ENCODE data around the gene EBI3. TPM values are rescaled to one million over a fixed set of nuclear protein-coding genes. Genes with fewer than 3 reads are reported as not detected.

EBI3 gene
- total RNA-seq, 1 experiment from 2014 or later: 1.5 TPM

DNA sequence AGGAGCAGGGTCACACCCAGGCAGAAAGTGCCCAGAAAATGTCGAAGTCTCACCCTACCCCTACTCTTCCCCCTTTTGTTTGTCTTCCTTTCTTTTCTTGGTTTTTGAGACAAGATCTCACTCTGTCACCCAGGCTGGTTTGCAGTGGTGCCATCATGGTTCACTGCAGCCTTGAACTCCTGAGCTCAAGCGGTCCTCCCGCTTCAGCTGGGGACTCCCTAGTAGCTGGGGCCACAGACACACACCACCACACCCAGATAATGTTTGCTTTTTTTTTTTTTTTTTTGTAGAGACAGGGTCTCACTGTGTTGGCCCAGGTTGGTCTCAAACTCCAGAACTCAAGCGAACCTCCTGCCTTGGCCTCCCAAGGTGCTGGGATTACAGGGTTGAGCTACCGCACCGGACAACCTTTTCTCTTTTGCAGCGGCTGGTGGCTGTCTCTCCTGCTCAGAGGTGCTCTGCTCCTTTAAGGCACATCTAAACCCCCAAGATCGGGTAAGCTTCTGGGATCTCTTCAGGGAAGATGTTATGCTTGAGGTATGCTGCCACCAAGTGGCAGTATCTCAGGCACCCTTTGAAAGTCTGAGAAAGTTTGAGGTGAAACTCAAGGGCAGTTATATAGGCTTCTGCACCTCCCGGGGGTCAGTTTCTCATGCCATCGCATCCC is 22.4 kb upstream of the EBI3 start:
- ChIA-PET POLR2A (ENCODE audit: low non-redundant PET) (interaction anchor here (0.6 kb wide), 1 partner anchor 200 kb away, joined by 3 read pairs; no protein-coding TSS in a partner anchor), CTCF (interaction anchor here (0.5 to 0.7 kb wide), 2 partner anchors 67 to 125 kb away, joined by 3 to 6 read pairs; no protein-coding TSS in a partner anchor)
- intact Hi-C loops (cut with micrococcal nuclease; ENCODE audit: unreplicated experiment): loop anchor here (10.0 kb wide), 1 partner anchor 62 kb away; no protein-coding TSS in a partner anchor
- H3K27me3 ChIP-seq (replicated peaks; ENCODE audit: insufficient read depth, low read depth, low read length, poor library complexity): no peaks in the 10 kb centered on the region
- no peaks in the 10 kb centered on the region for H3K9me3 ChIP-seq (ENCODE audit: low read depth, low read length, poor library complexity, severe bottlenecking)
- H3K27ac ChIP-seq (ENCODE audit: low read depth, low read length, poor library complexity, severe bottlenecking): no peak overlapping the region
- TF ChIP-seq, protein P1, sequence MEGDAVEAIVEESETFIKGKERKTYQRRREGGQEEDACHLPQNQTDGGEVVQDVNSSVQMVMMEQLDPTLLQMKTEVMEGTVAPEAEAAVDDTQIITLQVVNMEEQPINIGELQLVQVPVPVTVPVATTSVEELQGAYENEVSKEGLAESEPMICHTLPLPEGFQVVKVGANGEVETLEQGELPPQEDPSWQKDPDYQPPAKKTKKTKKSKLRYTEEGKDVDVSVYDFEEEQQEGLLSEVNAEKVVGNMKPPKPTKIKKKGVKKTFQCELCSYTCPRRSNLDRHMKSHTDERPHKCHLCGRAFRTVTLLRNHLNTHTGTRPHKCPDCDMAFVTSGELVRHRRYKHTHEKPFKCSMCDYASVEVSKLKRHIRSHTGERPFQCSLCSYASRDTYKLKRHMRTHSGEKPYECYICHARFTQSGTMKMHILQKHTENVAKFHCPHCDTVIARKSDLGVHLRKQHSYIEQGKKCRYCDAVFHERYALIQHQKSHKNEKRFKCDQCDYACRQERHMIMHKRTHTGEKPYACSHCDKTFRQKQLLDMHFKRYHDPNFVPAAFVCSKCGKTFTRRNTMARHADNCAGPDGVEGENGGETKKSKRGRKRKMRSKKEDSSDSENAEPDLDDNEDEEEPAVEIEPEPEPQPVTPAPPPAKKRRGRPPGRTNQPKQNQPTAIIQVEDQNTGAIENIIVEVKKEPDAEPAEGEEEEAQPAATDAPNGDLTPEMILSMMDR (conservative IDR thresholded peaks at IDR 0.05; ENCODE audit: low read depth, low read length): peak; percentile 46
- TF ChIP-seq EZH2 (IDR thresholded peaks at IDR 0.05; ENCODE audit: borderline replicate concordance, low read depth, low read length, poor library complexity, severe bottlenecking): no peak
- peak; percentile 73 for DNase-seq (ENCODE audit: low spot score)
- no peaks in the 10 kb centered on the region for H3K36me3 ChIP-seq (ENCODE audit: insufficient read depth, low read length, poor library complexity, severe bottlenecking)
- no peaks in the 10 kb centered on the region for H3K4me1 ChIP-seq (ENCODE audit: insufficient read depth, low read length, poor library complexity, severe bottlenecking)
- no TSS peak for BruUV-seq (replicated peaks)
- H3K4me3 ChIP-seq (ENCODE audit: low read depth, low read length, poor library complexity, severe bottlenecking): no peak overlapping the region

DNA sequence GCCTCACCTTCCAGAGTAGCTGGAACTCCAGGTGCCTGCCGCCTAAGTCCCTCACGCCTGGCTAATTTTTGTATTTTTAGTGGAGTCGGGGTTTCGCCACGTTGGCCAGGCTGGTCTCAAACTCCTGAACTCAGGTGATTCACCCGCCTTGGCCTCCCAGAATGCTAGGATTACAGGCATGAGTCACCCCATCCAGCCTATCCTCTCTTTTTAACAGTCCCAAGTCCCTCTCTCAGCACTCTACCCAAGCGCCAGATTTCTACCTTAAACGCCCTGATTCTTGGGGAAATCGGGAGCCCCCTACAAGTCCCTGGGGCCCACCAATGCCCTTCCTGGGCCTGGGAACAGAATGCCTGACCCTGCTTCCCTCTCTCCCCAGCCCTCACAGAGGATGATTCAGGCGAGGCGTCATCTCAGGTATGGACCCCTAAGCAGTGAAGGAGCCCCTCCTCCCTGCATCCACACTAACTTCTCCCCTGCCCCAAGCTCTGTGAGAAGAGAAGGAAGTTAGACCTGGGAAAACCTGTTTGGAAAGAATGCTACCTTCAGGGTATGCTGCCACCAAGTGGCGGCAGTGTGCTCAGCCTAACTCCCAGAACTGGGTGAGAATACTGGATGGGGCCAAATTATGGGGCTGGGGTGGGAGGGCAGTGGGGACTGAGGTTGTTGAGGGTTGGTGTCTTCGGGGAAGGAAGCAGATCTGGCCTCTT is 20.8 kb upstream of the EBI3 start:
- intact Hi-C loops (cut with micrococcal nuclease; ENCODE audit: unreplicated experiment): loop anchor here (10.0 kb wide), 1 partner anchor 64 kb away; no protein-coding TSS in a partner anchor
- Histone ChIP-seq H3K4me3 (ENCODE audit: low read depth, low read length, poor library complexity, severe bottlenecking) (no peak overlapping the region), H3K27me3 (replicated peaks; ENCODE audit: insufficient read depth, low read depth, low read length, poor library complexity) (peaks cover 3% of the 10 kb centered on the region), H3K4me1 (ENCODE audit: insufficient read depth, low read length, poor library complexity, severe bottlenecking) (no peaks in the 10 kb centered on the region), H3K36me3 (ENCODE audit: insufficient read depth, low read length, poor library complexity, severe bottlenecking) (no peaks in the 10 kb centered on the region), H3K27ac (ENCODE audit: low read depth, low read length, poor library complexity, severe bottlenecking) (no peak overlapping the region), H3K9me3 (ENCODE audit: low read depth, low read length, poor library complexity, severe bottlenecking) (no peaks in the 10 kb centered on the region)
- POLR2A ChIA-PET (ENCODE audit: low non-redundant PET): no interaction called here
- no TSS peak for BruUV-seq (replicated peaks)
- CTCF ChIA-PET: interaction anchor here (0.5 to 1.0 kb wide), 6 partner anchors 20 to 221 kb away, joined by 3 to 8 read pairs (median 8); no protein-coding TSS in a partner anchor
- DNase-seq (ENCODE audit: low spot score): peak; percentile 68
- no peak for TF ChIP-seq EZH2 (IDR thresholded peaks at IDR 0.05; ENCODE audit: borderline replicate concordance, low read depth, low read length, poor library complexity, severe bottlenecking)
- TF ChIP-seq, protein P1 (conservative IDR thresholded peaks at IDR 0.05; ENCODE audit: low read depth, low read length): peak; percentile 63

DNA sequence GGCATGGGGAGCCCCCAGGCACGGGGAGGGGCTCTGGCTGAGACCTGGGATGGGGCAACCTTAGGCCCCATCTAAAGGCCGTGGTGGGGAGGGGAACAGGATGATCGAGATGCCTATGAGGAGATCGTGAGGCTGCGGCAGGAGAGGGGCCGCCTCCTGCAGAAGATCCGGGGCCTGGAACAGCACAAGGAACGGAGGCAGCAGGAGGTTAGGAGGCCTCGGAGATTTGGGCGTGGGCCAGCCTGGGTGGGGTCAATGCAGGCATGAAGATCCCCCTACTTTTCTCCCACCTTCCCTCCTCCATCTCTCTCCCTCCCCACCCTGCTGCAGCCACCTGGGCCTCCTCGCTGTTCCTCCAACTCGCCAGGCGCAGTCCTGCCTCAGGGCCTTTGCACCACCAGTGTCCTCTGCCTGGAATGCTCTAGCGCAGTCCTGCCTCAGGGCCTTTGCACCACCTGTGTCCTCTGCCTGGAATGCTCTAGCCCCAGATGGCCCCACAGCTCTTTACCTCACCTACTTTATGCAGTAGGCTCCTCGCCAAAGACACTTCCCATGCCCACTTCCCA is 19.1 kb upstream of the EBI3 start:
- POLR2A ChIA-PET (ENCODE audit: low non-redundant PET): no interaction called here
- CTCF ChIA-PET: no interaction called here

More for the DNA sequence above, 19.1 kb upstream of the EBI3 start:
- no peaks in the 10 kb centered on the region for H3K4me1 ChIP-seq (ENCODE audit: insufficient read depth, low read length, poor library complexity, severe bottlenecking)
- BruUV-seq (replicated peaks): no TSS peak
- intact Hi-C loops (cut with micrococcal nuclease; ENCODE audit: unreplicated experiment): no loop called here
- no peak for DNase-seq (ENCODE audit: low spot score)
- H3K4me3 ChIP-seq (ENCODE audit: low read depth, low read length, poor library complexity, severe bottlenecking): no peak overlapping the region
- no peak overlapping the region for H3K27ac ChIP-seq (ENCODE audit: low read depth, low read length, poor library complexity, severe bottlenecking)
- H3K9me3 ChIP-seq (ENCODE audit: low read depth, low read length, poor library complexity, severe bottlenecking): no peaks in the 10 kb centered on the region
- TF ChIP-seq EZH2 (IDR thresholded peaks at IDR 0.05; ENCODE audit: borderline replicate concordance, low read depth, low read length, poor library complexity, severe bottlenecking): no peak
- TF ChIP-seq, protein P1 (conservative IDR thresholded peaks at IDR 0.05; ENCODE audit: low read depth, low read length): no peak
- peaks cover 3% of the 10 kb centered on the region for H3K27me3 ChIP-seq (replicated peaks; ENCODE audit: insufficient read depth, low read depth, low read length, poor library complexity)
- no peaks in the 10 kb centered on the region for H3K36me3 ChIP-seq (ENCODE audit: insufficient read depth, low read length, poor library complexity, severe bottlenecking)
